ENCODE data around the gene ZNF81. TPM values are rescaled to one million over a fixed set of nuclear protein-coding genes. Genes with fewer than 3 reads are reported as not detected.

ZNF81 gene
- total RNA-seq, 1 donor from 2014 or later = 12.5 TPM

GRCh38 chrX:47814851-47815250 lies 21.9 kb upstream of the ZNF81 start:
- H3K4me3 Mint-ChIP-seq = no peak overlapping the region
- DNase-seq (ENCODE audit: low spot score in 2 of 2, unreplicated experiment in 2 of 2) = no peak
- no peak overlapping the region for H3K27ac Mint-ChIP-seq
- peaks cover 5% of the 10 kb centered on the region for H3K4me1 Mint-ChIP-seq
- no peaks in the 10 kb centered on the region for H3K27me3 Mint-ChIP-seq (ENCODE audit: low read depth)
- no peak for TF ChIP-seq CTCF (IDR thresholded peaks at IDR 0.05; ENCODE audit: unreplicated experiment)
- peaks cover 37% of the 10 kb centered on the region for H3K9me3 Mint-ChIP-seq
- H3K36me3 Mint-ChIP-seq = no peaks in the 10 kb centered on the region

- no peak overlapping the region for H3K4me3 Mint-ChIP-seq
These were observed 20.5 kb upstream of the ZNF81 start for GRCh38 chrX:47815901-47816845.

GRCh38 chrX:47817421-47817820 lies 19.3 kb upstream of the ZNF81 start:
- TF ChIP-seq CTCF (IDR thresholded peaks at IDR 0.05; ENCODE audit: unreplicated experiment) = no peak

More at GRCh38 chrX:47815901-47816845, 20.5 kb upstream of the ZNF81 start:
- H3K36me3 Mint-ChIP-seq = no peaks in the 10 kb centered on the region
- no peaks in the 10 kb centered on the region for H3K27me3 Mint-ChIP-seq (ENCODE audit: low read depth)
- no peak for DNase-seq (ENCODE audit: low spot score in 2 of 2, unreplicated experiment in 2 of 2)
- peaks cover 48% of the 10 kb centered on the region for H3K9me3 Mint-ChIP-seq
- peaks cover 5% of the 10 kb centered on the region for H3K4me1 Mint-ChIP-seq
- no peak for TF ChIP-seq CTCF (IDR thresholded peaks at IDR 0.05; ENCODE audit: unreplicated experiment)
- no peak overlapping the region for H3K27ac Mint-ChIP-seq

GRCh38 chrX:47817897-47818296 lies 18.8 kb upstream of the ZNF81 start:
- H3K4me1 Mint-ChIP-seq = peaks cover 5% of the 10 kb centered on the region
- no peaks in the 10 kb centered on the region for H3K27me3 Mint-ChIP-seq (ENCODE audit: low read depth)
- H3K27ac Mint-ChIP-seq = no peak overlapping the region
- H3K36me3 Mint-ChIP-seq = no peaks in the 10 kb centered on the region
- TF ChIP-seq CTCF (IDR thresholded peaks at IDR 0.05; ENCODE audit: unreplicated experiment) = no peak
- no peak overlapping the region for H3K4me3 Mint-ChIP-seq
- H3K9me3 Mint-ChIP-seq = peaks cover 45% of the 10 kb centered on the region
- DNase-seq (ENCODE audit: low spot score in 2 of 2, unreplicated experiment in 2 of 2) = no peak

More at GRCh38 chrX:47817421-47817820, 19.3 kb upstream of the ZNF81 start:
- Mint-ChIP-seq H3K27ac (no peak overlapping the region), H3K4me1 (peaks cover 5% of the 10 kb centered on the region), H3K27me3 (ENCODE audit: low read depth) (no peaks in the 10 kb centered on the region), H3K9me3 (peaks cover 41% of the 10 kb centered on the region), H3K4me3 (no peak overlapping the region), H3K36me3 (no peaks in the 10 kb centered on the region)
- no peak for DNase-seq (ENCODE audit: low spot score in 2 of 2, unreplicated experiment in 2 of 2)

GRCh38 chrX:47828984-47829383 lies 7.7 kb upstream of the ZNF81 start:
- DNase-seq (ENCODE audit: low spot score in 2 of 2, unreplicated experiment in 2 of 2) = no peak
- H3K4me3 Mint-ChIP-seq = no peak overlapping the region
- H3K4me1 Mint-ChIP-seq = peaks cover 5% of the 10 kb centered on the region
- no peak for TF ChIP-seq CTCF (IDR thresholded peaks at IDR 0.05; ENCODE audit: unreplicated experiment)
- H3K27ac Mint-ChIP-seq = no peak overlapping the region
- peaks cover 10% of the 10 kb centered on the region for H3K9me3 Mint-ChIP-seq
- H3K27me3 Mint-ChIP-seq (ENCODE audit: low read depth) = no peaks in the 10 kb centered on the region
- H3K36me3 Mint-ChIP-seq = no peaks in the 10 kb centered on the region

Measured in mesothelial cell of epicardium (in vitro differentiated cells).